ENCODE data around the gene COL6A3.
"Not testable (repeated sequence)": the region's sequence is repeated elsewhere in the genome, so short reads cannot be mapped to it uniquely, and the experiment has no call there.

COL6A3 gene

DNA sequence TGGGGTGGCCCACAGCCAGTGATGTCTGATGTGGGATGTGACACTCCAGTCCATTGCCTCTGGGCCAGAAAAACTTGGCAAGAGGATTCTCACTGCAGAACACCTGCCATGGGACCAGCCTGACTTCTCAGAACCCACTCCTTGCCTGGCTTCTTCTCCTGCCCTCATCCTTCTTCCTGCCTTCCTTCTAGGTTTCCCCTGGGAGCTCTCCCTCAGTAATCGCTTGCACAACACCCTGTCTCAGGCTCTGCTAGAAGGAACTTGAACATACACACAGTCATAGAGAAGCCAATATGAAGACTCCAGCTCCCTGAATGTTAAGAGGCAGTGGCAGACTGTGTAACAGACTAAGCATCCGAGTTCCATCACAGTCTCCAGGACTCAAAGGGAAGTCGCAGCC is 4.3 kb upstream of the COL6A3 start:
- no peak for DNase-seq (ENCODE audit: low spot score)

GRCh38 chr2:237412988-237413776 is 782 bp downstream of the COL6A3 start:
- DNase-seq (ENCODE audit: low spot score), result no peak

DNA sequence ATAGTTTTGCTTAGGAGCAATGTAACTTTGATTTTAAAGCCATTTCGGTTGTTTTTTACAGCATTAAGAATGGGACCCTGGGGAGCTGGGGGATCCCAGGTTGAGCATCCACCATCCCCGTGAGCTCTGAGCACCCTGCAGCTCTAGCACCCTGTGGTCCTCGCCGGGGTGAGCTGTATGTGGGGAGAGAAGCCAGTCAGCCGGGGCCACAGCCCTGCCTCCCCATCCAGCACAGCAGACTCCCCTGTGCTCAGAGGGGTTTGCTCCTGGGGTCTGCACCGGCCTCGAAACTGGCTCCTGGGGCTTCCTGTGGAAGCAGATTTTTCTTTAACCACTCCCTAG is 1.3 kb downstream of the COL6A3 start:
- no peak for DNase-seq (ENCODE audit: low spot score)

DNA sequence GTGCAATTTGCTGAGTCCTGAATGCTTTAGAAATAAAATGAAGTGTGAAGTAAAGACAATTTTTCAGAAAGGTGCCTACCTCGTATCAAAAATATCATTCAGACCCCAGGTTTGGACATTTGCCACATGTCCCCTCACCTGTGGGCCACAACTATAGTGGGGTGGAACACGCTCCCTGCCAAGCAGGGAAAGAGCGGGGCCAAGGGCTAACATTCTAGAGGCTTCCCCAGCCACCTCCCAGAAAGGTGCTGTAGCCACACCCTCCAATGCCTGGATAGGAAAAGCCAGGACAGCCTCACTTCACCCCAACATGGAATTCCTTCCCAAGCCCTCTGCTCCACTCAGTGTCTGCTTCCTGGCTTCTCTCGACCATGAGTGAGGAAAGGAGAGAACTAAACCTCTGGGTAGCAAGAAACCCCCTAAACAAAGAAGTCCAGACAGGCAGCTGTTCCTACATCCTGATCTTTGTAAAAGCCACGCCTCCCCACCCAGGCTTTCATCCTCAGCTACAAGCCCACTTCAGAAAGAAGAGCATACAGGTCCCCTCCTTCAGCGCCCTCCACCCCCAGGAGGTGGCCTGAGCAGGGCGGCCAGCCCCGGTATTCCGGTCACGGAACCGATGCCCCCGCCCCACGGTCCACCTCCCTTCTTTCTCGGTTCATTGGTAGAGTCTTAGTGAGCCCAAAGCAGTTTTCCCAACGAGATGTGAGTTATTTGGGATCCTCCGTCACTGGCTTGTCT is 2.1 kb downstream of the COL6A3 start:
- DNase-seq (ENCODE audit: low spot score), result no peak

DNA sequence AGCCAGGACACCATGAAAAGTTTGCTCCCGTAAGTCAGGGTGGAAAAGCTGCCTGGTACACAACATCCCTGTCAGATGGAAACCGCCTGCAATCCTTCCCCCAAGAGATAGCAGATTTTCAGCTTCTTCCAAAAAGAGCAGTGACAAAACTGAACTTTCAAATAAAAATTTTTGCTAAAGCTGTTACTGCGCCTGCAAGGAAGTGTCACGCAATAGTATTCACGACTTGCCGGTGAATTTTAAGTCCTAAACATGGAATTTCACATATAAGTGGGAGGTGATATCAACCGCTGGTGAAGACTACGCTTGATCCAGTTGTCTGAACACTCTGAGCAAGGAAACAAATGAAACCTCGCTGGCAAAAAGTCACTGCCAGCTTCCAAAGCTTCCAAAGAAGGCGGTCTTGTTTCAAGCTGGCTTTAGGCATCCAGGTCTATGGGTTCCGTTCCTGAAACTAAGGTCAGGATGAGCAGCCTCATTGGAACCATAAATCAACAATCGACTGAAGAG is 2.8 kb downstream of the COL6A3 start:
- DNase-seq (ENCODE audit: low spot score), result no peak

DNA sequence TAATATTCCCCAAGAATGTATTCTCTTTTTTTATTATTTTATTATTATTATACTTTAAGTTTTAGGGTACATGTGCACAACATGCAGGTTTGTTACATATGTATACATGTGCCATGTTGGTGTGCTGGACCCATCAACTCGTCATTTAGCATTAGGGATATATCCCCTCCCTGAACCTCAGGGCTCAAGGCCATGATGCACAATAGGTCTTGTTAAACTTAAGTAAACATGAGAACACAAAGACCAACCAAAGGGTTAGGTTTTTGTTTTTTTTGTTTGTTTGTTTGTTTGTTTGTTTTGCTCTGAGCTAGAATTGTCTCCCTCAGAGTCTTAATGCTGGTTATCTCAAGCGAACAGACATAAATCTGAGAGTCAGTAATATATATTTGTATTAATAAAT is 4.7 kb downstream of the COL6A3 start:
- not testable (repeated sequence) for DNase-seq (ENCODE audit: low spot score)

GRCh38 chr2:237408335-237409000 is 5.5 kb downstream of the COL6A3 start:
- DNase-seq (ENCODE audit: low spot score), result no peak

DNA sequence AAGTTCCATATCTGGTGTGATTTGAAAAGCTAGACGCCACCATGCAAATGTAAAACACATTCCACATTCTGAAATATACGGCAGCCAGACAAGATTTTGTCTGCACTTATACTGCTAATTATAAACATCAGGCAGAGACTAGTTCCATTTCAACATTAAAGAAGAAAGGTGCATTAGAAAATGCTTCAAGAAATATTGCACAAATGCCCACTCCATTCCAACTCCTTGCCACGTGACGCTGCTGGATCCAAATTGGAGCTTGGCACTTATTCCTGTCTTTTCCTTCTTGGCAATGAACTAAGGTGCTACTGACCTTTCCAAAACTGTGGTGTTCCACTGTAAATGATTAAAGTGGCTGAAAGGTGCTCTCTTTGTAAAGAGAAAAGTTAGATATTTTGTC is 6.3 kb downstream of the COL6A3 start:
- DNase-seq (ENCODE audit: low spot score), result no peak

- DNase-seq (ENCODE audit: low spot score), result no peak
Measured at GRCh38 chr2:237406371-237406895, 7.5 kb downstream of the COL6A3 start.

DNA sequence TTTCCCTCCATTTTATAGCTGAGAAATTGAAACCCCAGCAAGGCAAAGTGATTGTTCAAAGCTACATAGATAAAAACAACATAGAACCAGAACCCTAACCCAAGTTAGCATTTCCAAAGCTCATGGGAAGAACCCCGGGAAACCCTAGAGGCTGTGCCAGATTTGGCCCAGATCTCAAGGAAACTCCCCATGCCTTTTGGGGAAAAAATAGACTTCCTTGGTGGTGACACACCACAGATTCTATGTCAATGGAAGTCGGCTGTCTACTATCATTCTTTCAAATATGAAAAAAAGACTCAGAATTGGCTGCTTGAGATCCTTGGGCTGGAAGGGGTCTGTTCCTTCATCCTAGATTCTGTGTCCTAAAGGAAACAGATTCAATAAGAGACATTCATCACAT is 8.4 kb downstream of the COL6A3 start:
- DNase-seq (ENCODE audit: low spot score), result no peak

DNA sequence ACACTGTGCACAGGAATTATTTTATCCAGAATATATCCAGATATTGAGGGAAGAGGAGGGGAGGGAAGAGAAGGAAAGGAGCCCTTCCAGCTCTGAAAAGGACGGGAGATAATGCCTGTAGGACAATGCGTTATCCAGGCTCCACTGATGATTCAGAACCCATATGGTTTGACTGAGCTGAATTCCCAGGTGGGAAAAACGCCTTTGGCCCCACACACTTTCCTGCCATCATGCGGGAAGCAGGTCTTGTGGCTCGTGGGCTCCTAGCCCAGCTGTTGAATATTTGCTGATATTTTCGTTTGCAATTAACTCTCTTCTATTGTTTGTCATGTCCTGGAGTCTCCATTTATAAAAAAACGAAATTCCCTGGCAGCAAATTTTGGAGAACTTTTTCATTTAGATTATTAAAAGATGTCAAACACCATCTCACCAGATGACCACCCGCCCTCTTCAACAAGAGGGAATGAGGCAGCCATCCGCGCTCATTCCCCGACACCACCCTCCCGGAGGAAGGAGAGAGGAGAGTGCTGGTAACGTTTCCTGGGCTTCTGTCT is 8.9 kb downstream of the COL6A3 start:
- no peak for DNase-seq (ENCODE audit: low spot score)

- no peak for DNase-seq (ENCODE audit: low spot score)
Measured at GRCh38 chr2:237404413-237404812, 9.6 kb downstream of the COL6A3 start.

- DNase-seq (ENCODE audit: low spot score), result no peak
Measured at GRCh38 chr2:237403024-237403882, 10.7 kb downstream of the COL6A3 start.

GRCh38 chr2:237400199-237400598 is 13.8 kb downstream of the COL6A3 start:
- DNase-seq (ENCODE audit: low spot score), result no peak

DNA sequence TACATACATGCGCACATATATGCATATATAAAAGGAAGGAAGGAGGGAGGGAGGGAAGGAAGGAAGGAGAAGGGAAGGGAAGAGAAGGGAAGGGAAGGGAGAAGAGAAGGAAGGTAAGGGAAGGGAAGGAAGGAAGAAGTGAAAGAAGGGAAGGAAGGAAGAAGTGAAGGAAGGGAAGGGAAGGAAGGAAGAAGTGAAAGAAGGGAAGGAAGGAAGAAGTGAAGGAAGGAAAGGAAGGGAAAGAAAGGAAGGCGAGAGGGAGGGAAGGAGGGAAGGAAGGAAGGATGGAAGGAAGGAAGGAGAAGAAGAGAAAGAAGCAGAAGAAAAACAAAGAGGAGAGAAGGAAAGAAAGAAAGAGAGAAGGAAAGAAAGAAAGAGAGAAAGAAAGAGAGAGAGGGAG is 16.9 kb downstream of the COL6A3 start:
- no peak for DNase-seq (ENCODE audit: low spot score)

- no peak for DNase-seq (ENCODE audit: low spot score)
Measured at GRCh38 chr2:237393523-237393922, 20.4 kb downstream of the COL6A3 start.

DNA sequence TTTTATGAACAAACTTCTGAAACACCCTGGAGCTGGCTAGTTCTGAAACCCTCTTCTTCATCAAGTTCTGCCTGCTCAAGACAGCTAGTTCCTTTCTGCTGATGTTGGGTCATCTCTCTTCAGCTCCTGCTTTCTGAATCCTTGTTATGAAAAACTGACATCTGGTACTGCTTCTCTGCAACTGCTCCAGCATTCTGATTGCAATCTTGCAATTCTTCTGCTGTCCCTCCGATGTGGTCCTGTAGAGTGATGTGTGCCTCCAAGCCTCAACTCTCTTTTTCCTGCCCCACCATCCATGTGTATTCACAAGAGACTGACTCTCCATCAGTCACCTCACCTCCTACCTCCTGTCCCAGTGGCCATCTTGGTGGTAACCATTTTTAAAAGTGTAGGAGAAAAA is 21.8 kb downstream of the COL6A3 start:
- no peak for DNase-seq (ENCODE audit: low spot score)

- DNase-seq (ENCODE audit: low spot score), result no peak
Measured at GRCh38 chr2:237391140-237391539, 22.8 kb downstream of the COL6A3 start.

GRCh38 chr2:237390235-237390634 is 23.7 kb downstream of the COL6A3 start:
- no peak for DNase-seq (ENCODE audit: low spot score)

DNA sequence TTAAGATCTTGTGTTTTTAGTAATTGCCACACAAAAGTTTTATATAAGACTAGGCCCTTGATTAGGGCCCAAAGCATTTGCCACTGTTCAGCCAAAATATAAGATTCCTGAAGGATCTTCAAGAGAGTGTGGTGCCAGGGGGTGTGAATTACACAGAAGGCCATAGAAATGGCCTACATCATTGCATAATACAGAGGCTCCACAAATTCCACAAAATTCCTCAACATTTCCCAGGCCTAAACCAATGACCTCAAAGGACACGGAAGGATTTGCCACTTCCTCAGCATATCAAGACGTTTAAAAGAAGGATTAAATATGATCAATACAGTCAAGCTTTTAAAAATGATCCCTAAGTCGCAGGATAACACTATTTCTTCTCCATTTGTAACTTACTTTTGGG is 24.1 kb downstream of the COL6A3 start:
- no peak for DNase-seq (ENCODE audit: low spot score)

- no peak for DNase-seq (ENCODE audit: low spot score)
Measured at GRCh38 chr2:237388036-237388435, 25.9 kb downstream of the COL6A3 start.

- DNase-seq (ENCODE audit: low spot score), result no peak
Measured at GRCh38 chr2:237384672-237385020, 29.3 kb downstream of the COL6A3 start.

Data from D341Med (cell line).